ENCODE measurements around the gene NDC1. TPM values are rescaled to one million over a fixed set of nuclear protein-coding genes. Genes with fewer than 3 reads are reported as not detected.
A peak's percentile ranks its signal among the peaks of the same experiment; 100 is the strongest.

Gene NDC1
- total and polyA plus RNA-seq, 2 donors (not counting 3 experiments of a cell fraction or from before 2014, with no cell fraction given), result 23.2 to 29.2 TPM

DNA sequence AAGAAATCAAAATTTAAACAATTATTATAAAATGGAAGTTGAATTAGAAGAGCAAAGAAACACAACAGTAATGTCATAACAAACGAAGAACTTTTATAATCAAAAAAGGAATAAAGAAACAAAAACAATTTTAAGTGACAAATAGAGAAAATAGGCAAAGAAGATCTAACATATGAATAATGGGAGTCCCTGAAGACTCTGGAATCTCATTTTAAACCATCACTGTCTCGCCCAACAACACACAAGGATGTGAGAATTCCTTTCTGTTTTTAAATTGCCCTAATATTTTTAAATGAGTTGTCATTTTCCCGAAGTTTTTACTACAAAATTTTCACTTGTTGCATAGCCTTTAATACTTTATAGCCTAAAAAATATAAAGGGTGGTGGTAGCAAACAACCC lies 4.3 kb upstream of the NDC1 start:
- dilution Hi-C loops (cut with MboI; ENCODE audit: extremely low pct_ligation_motif_present, low sequenced_read_pairs), result no loop called here
- Histone ChIP-seq H3K4me1 (ENCODE audit: control insufficient read depth, extremely low read depth, insufficient read depth, low read length) (no peaks in the 10 kb centered on the region), H3K9me1 (replicated peaks; ENCODE audit: control insufficient read depth, extremely low read depth, insufficient read depth, low read length) (no peaks in the 10 kb centered on the region), H3K9me3 (replicated peaks; ENCODE audit: control insufficient read depth, insufficient read depth, low read length) (no peaks in the 10 kb centered on the region), H3K27me3 (ENCODE audit: control insufficient read depth in 2 of 2, insufficient read depth in 2 of 2, low read length in 2 of 2) (no peaks in the 10 kb centered on the region), H3K79me2 (ENCODE audit: control insufficient read depth, insufficient read depth, low read length) (peaks cover 5% of the 10 kb centered on the region), H3K36me3 (ENCODE audit: control insufficient read depth in 2 of 2, extremely low read depth in 1 of 2, insufficient read depth in 2 of 2, low read length in 2 of 2) (no peaks in the 10 kb centered on the region), H4K20me1 (replicated peaks; ENCODE audit: control insufficient read depth, extremely low read depth, insufficient read depth, low read length) (no peaks in the 10 kb centered on the region), H2AFZ (ENCODE audit: low read depth, low read length) (no peak overlapping the region), H3K4me2 (ENCODE audit: insufficient read depth, low read length) (no peak overlapping the region), H3K27ac (ENCODE audit: insufficient read depth, low read depth, low read length) (no peak overlapping the region), H3K9ac (replicated peaks; ENCODE audit: extremely low read depth, insufficient read depth, low read length) (no peak overlapping the region), H3K4me3 (replicated peaks in 1 of 3; ENCODE audit: insufficient read depth in 1 of 3, low read depth in 1 of 3, low read length in 3 of 3) (no peak overlapping the region)
- TF ChIP-seq FOS (IDR thresholded peaks at IDR 0.05; ENCODE audit: borderline replicate concordance, insufficient read depth, low read length) (no peak), POLR2A (IDR thresholded peaks at IDR 0.05; ENCODE audit: low read depth, low read length) (no peak)
- TF ChIP-seq, protein P1, sequence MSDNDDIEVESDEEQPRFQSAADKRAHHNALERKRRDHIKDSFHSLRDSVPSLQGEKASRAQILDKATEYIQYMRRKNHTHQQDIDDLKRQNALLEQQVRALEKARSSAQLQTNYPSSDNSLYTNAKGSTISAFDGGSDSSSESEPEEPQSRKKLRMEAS (IDR thresholded peaks at IDR 0.05; ENCODE audit: insufficient read depth, insufficient read length), result no peak
- no TSS peak for BruUV-seq (replicated peaks)
- intact Hi-C loops (cut with micrococcal nuclease), result no loop called here
- DNase-seq (ENCODE audit: low read depth, low spot score) (no peak), FAIRE-seq (no peak)
- ChIA-PET CTCF (no interaction called here), POLR2A (no interaction called here)

DNA sequence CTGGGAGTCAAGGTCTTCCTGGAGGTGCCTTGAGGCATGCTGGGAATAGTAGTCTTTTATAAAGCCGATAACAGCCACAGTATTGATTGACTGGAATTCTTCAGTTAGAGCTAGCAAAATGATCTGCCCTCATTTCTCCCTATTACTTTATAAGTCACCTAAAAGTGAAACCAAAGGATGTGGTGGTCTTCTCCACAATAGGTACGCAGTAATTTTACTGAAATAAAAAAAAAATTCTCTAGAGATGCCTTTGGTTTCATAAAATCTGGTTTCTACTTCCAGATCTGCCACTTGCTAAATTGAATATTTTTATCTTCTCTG lies 518 bp upstream of the NDC1 start:
- TF ChIP-seq, protein P1 (IDR thresholded peaks at IDR 0.05; ENCODE audit: insufficient read depth, insufficient read length), result no peak
- no peak for TF ChIP-seq JUN (IDR thresholded peaks at IDR 0.05; ENCODE audit: borderline replicate concordance, insufficient read depth, insufficient read length, low read depth)
- no peak for TF ChIP-seq FOS (IDR thresholded peaks at IDR 0.05; ENCODE audit: borderline replicate concordance, insufficient read depth, low read length)
- no peak for TF ChIP-seq MYC (IDR thresholded peaks at IDR 0.05; ENCODE audit: low read depth, low read length)
- no peak for TF ChIP-seq POLR2A (IDR thresholded peaks at IDR 0.05; ENCODE audit: low read depth, low read length)
- no peak for TF ChIP-seq POLR2AphosphoS5 (IDR thresholded peaks at IDR 0.05; ENCODE audit: insufficient read depth, low read depth, low read length)
- TF ChIP-seq GATA2 (IDR thresholded peaks at IDR 0.05; ENCODE audit: insufficient read depth, insufficient read length, low read depth, low read length), result no peak
- H3K9me1 ChIP-seq (replicated peaks; ENCODE audit: control insufficient read depth, extremely low read depth, insufficient read depth, low read length), result no peaks in the 10 kb centered on the region
- peak; percentile 99 for FAIRE-seq
- H3K27me3 ChIP-seq (ENCODE audit: control insufficient read depth in 2 of 2, insufficient read depth in 2 of 2, low read length in 2 of 2), result no peaks in the 10 kb centered on the region
- peak overlapping the region; percentile 89 for H3K9ac ChIP-seq (replicated peaks; ENCODE audit: extremely low read depth, insufficient read depth, low read length)
- peaks cover 43% of the 10 kb centered on the region for H3K79me2 ChIP-seq (ENCODE audit: control insufficient read depth, insufficient read depth, low read length)
- H4K20me1 ChIP-seq (replicated peaks; ENCODE audit: control insufficient read depth, extremely low read depth, insufficient read depth, low read length), result no peaks in the 10 kb centered on the region
- peak overlapping the region in 2 of 3 experiments; percentile 86 to 97 for H3K4me3 ChIP-seq (replicated peaks in 1 of 3; ENCODE audit: insufficient read depth in 1 of 3, low read depth in 1 of 3, low read length in 3 of 3)
- dilution Hi-C loops (cut with MboI; ENCODE audit: extremely low pct_ligation_motif_present, low sequenced_read_pairs), result no loop called here
- DNase-seq (ENCODE audit: low read depth, low spot score), result no peak
- H2AFZ ChIP-seq (ENCODE audit: low read depth, low read length), result peak overlapping the region; percentile 67
- BruUV-seq (replicated peaks), result no TSS peak
- ChIA-PET POLR2A (no interaction called here), CTCF (interaction anchor here (2.1 kb wide), 1 partner anchor 22 kb away, joined by 7 read pairs; no protein-coding TSS in a partner anchor)
- intact Hi-C loops (cut with micrococcal nuclease), result loop anchor here (1.0 to 2.0 kb wide), 3 partner anchors 50 to 215 kb away; partner anchors contain the start of genes GLIS1, TCEANC2, TMEM59 and YIPF1
- H3K4me2 ChIP-seq (ENCODE audit: insufficient read depth, low read length), result peak overlapping the region; percentile 49
- H3K9me3 ChIP-seq (replicated peaks; ENCODE audit: control insufficient read depth, insufficient read depth, low read length), result no peaks in the 10 kb centered on the region
- H3K4me1 ChIP-seq (ENCODE audit: control insufficient read depth, extremely low read depth, insufficient read depth, low read length), result peaks cover 5% of the 10 kb centered on the region
- H3K36me3 ChIP-seq (ENCODE audit: control insufficient read depth in 2 of 2, extremely low read depth in 1 of 2, insufficient read depth in 2 of 2, low read length in 2 of 2), result no peaks in the 10 kb centered on the region
- no peak overlapping the region for H3K27ac ChIP-seq (ENCODE audit: insufficient read depth, low read depth, low read length)

Data from endothelial cell of umbilical vein (primary cell).